Gastroesophageal sphincter (tissue), 3 donors: Measurements from ENCODE around the gene OLFM2.
"Not testable (repeated sequence)": the region's sequence is repeated elsewhere in the genome, so short reads cannot be mapped to it uniquely, and the experiment has no call there.

ENCODE experiments used
- EP300 ChIP-seq: sonication (generic); formaldehyde crosslinking; IDR thresholded peaks from one replicate; pipeline ENCODE4 v1.6.1; 2017; ENCODE audit warnings: antibody characterized with exemption, mild to moderate bottlenecking
- POLR2AphosphoS5 ChIP-seq: sonication (generic); formaldehyde crosslinking; IDR thresholded peaks from one replicate; pipeline ENCODE4 v1.6.1; 2017; ENCODE audit warnings: antibody characterized with exemption
- TF ChIP-seq, protein P1 (sequence below), 4 experiments: fragments of 200-600 bp in 2 of 4; fragments of 450-650 bp in 2 of 4; sonication (generic) in 1 of 4; IDR thresholded peaks; one replicate each; pipeline ENCODE4 v1.5.1; 2017 to 2019; ENCODE audit warnings: antibody characterized with exemption in 4 of 4, mild to moderate bottlenecking in 2 of 4, moderate library complexity in 2 of 4

DNA sequence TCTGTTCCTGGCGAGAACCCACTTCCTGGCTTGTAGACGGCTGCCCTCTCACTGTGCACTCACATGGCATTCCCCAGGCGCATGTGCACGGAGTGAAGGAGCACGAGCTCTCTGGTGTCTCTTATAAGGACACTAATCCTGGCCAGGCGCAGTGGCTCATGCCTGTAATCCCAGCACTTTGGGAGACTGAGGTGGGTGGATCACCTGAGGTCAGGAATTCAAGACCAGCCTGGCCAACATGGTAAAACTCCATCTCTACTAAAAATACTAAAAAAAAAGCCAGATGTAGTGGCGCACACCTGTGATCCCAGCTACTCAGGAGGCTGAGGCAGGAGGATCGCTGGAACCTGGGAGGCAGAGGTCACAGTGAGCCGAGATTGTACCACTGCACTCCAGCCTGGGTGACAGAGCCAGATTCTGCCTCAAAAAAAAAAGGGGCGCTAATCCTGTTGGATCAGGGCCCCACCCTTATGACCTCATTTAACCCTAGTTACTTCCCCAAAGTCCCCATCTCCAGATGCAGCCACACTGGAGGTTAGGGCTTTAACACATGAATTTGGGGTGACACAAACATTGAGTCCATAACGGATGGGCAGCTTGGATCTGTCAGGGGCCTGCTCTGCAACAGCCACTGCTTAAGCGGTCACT is 92.6 kb downstream of the OLFM2 start:
- TF ChIP-seq, protein P1, sequence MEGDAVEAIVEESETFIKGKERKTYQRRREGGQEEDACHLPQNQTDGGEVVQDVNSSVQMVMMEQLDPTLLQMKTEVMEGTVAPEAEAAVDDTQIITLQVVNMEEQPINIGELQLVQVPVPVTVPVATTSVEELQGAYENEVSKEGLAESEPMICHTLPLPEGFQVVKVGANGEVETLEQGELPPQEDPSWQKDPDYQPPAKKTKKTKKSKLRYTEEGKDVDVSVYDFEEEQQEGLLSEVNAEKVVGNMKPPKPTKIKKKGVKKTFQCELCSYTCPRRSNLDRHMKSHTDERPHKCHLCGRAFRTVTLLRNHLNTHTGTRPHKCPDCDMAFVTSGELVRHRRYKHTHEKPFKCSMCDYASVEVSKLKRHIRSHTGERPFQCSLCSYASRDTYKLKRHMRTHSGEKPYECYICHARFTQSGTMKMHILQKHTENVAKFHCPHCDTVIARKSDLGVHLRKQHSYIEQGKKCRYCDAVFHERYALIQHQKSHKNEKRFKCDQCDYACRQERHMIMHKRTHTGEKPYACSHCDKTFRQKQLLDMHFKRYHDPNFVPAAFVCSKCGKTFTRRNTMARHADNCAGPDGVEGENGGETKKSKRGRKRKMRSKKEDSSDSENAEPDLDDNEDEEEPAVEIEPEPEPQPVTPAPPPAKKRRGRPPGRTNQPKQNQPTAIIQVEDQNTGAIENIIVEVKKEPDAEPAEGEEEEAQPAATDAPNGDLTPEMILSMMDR (IDR thresholded peaks at IDR 0.05), result not testable (repeated sequence)
- not testable (repeated sequence) for TF ChIP-seq EP300, POLR2AphosphoS5
